ENCODE data around the gene CEMIP2.

CEMIP2 gene

GRCh38 chr9:71748280-71748743 lies 20.0 kb downstream of the CEMIP2 start:
- peak; percentile 78 for DNase-seq (ENCODE audit: low read depth)

- no peak for DNase-seq (ENCODE audit: low read depth)
These were observed 20.7 kb downstream of the CEMIP2 start for GRCh38 chr9:71747576-71747975.

GRCh38 chr9:71746758-71747125 lies 21.6 kb downstream of the CEMIP2 start:
- no peak for DNase-seq (ENCODE audit: low read depth)

GRCh38 chr9:71746023-71746757 lies 22.1 kb downstream of the CEMIP2 start:
- DNase-seq (ENCODE audit: low read depth) = no peak

- no peak for DNase-seq (ENCODE audit: low read depth)
These were observed 23.4 kb downstream of the CEMIP2 start for GRCh38 chr9:71744754-71745521.

- DNase-seq (ENCODE audit: low read depth) = no peak
These were observed 24.4 kb downstream of the CEMIP2 start for GRCh38 chr9:71743882-71744281.

- no peak for DNase-seq (ENCODE audit: low read depth)
These were observed 25.1 kb downstream of the CEMIP2 start for GRCh38 chr9:71743217-71743705.

- no peak for DNase-seq (ENCODE audit: low read depth)
These were observed 25.6 kb downstream of the CEMIP2 start for GRCh38 chr9:71742703-71743102.

GRCh38 chr9:71741926-71742648 lies 26.2 kb downstream of the CEMIP2 start:
- no peak for DNase-seq (ENCODE audit: low read depth)

GRCh38 chr9:71740199-71740598 lies 28.1 kb downstream of the CEMIP2 start:
- no peak for DNase-seq (ENCODE audit: low read depth)

- no peak for DNase-seq (ENCODE audit: low read depth)
These were observed 30.9 kb downstream of the CEMIP2 start for GRCh38 chr9:71737455-71737854.

GRCh38 chr9:71736236-71736635 lies 32.1 kb downstream of the CEMIP2 start:
- DNase-seq (ENCODE audit: low read depth) = no peak

- no peak for DNase-seq (ENCODE audit: low read depth)
These were observed 33.4 kb downstream of the CEMIP2 start for GRCh38 chr9:71734950-71735349.

- DNase-seq (ENCODE audit: low read depth) = no peak
These were observed 35.1 kb downstream of the CEMIP2 start for GRCh38 chr9:71733176-71733575.

GRCh38 chr9:71729816-71730526 lies 38.3 kb downstream of the CEMIP2 start:
- no peak for DNase-seq (ENCODE audit: low read depth)

- DNase-seq (ENCODE audit: low read depth) = no peak
These were observed 41.6 kb downstream of the CEMIP2 start for GRCh38 chr9:71726723-71727122.

GRCh38 chr9:71725590-71726338 lies 42.5 kb downstream of the CEMIP2 start:
- DNase-seq (ENCODE audit: low read depth) = no peak

GRCh38 chr9:71721855-71722254 lies 46.5 kb downstream of the CEMIP2 start:
- DNase-seq (ENCODE audit: low read depth) = no peak

GRCh38 chr9:71719562-71719961 lies 48.8 kb downstream of the CEMIP2 start:
- DNase-seq (ENCODE audit: low read depth) = no peak

GRCh38 chr9:71719088-71719487 lies 49.2 kb downstream of the CEMIP2 start:
- DNase-seq (ENCODE audit: low read depth) = no peak
